ENCODE results near the gene CUL4A. TPM values are rescaled to one million over a fixed set of nuclear protein-coding genes. Genes with fewer than 3 reads are reported as not detected.

The CUL4A gene
- total RNA-seq, 2 experiments from 2014 or later = 54.6 to 56.6 TPM

DNA sequence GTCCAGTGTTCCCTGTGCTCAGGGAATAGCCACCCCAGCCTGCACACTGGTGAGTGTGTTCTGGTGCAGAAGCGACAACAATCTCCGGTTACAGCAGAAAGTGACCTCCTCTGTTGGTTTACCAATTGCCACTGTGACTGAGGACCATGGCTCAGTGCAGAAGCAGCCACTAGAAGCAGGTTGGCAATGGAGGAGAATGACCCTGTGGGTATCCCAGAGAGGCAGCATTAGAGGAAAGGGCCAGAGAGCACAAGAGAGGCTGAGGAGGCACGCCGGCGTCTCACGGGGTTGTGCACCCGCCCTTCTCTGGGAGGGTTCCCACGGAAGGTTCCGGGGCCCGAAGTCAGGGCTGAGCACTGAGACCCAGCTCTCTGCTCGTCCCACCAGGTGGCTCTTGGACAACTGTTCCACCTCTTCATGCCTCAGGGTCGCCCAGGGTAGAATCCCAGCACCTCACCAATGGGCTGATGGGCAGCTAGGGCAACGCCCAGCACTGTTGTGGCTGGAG is 36.9 kb upstream of the CUL4A start:
- H3K4me1 Mint-ChIP-seq (ENCODE audit: low read depth) = peaks cover 14% of the 10 kb centered on the region

DNA sequence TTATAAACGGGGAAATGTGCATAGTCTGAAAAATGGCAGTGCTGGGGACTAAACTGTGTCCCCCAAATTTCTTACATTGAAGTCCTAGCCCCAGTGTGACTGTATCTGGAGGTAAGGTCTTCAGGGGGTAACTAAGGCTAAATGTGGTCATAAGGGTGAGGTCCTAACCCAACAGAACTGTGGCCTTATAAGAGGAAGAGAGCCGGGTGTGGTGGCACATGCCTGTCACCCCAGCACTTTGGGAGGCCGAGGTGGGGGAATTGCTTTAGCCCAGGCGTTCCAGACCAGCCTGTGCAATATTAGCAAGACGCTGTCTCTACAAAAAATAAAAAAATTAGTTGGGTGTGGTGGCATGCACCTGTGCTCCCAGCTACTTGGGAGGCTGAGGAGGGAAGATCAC is 33.1 kb upstream of the CUL4A start:
- Mint-ChIP-seq H3K4me1 (ENCODE audit: low read depth) (peaks cover 30% of the 10 kb centered on the region), H3K27me3 (no peaks in the 10 kb centered on the region), H3K9me3 (no peaks in the 10 kb centered on the region), H3K36me3 (ENCODE audit: low read depth) (peaks cover 64% of the 10 kb centered on the region), H3K27ac (peak overlapping the region; percentile 92), H3K4me3 (peak overlapping the region; percentile 32)
- TF ChIP-seq, protein P1, sequence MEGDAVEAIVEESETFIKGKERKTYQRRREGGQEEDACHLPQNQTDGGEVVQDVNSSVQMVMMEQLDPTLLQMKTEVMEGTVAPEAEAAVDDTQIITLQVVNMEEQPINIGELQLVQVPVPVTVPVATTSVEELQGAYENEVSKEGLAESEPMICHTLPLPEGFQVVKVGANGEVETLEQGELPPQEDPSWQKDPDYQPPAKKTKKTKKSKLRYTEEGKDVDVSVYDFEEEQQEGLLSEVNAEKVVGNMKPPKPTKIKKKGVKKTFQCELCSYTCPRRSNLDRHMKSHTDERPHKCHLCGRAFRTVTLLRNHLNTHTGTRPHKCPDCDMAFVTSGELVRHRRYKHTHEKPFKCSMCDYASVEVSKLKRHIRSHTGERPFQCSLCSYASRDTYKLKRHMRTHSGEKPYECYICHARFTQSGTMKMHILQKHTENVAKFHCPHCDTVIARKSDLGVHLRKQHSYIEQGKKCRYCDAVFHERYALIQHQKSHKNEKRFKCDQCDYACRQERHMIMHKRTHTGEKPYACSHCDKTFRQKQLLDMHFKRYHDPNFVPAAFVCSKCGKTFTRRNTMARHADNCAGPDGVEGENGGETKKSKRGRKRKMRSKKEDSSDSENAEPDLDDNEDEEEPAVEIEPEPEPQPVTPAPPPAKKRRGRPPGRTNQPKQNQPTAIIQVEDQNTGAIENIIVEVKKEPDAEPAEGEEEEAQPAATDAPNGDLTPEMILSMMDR (IDR thresholded peaks at IDR 0.05) = no peak
- Histone ChIP-seq H3K9me3 (ENCODE audit: control insufficient read depth in 1 of 2, insufficient read depth in 1 of 2, low read length in 2 of 2) (peaks cover 0 to 22% of the 10 kb centered on the region in 2 experiments), H3K27ac (ENCODE audit: low read depth in 1 of 2, low read length in 2 of 2) (peak overlapping the region; percentile 66 to 72), H3K36me3 (ENCODE audit: insufficient read depth, low read length) (peaks cover 59% of the 10 kb centered on the region), H3K4me3 (ENCODE audit: low read length) (no peak overlapping the region), H3K27me3 (ENCODE audit: control insufficient read depth in 1 of 2, insufficient read depth in 2 of 2, low read length in 2 of 2) (no peaks in the 10 kb centered on the region), H3K4me1 (ENCODE audit: insufficient read depth, low read length) (peaks cover 66% of the 10 kb centered on the region)
- intact Hi-C loops (cut with DNase I, micrococcal nuclease) = no loop called here
- POLR2A ChIA-PET = interaction anchor here (1.0 to 1.8 kb wide), 4 partner anchors 9 to 33 kb away, joined by 4 to 9 read pairs (median 6); partner anchors contain the start of genes CUL4A and PCID2
- CTCF ChIA-PET = no interaction called here
- DNase-seq (peak in 7 of 14 experiments; percentile 37 to 95 (median 55)), ATAC-seq (ENCODE audit: poor library complexity) (peak; percentile 78)

More for the DNA sequence above, 36.9 kb upstream of the CUL4A start:
- H3K27ac Mint-ChIP-seq = no peak overlapping the region
- CTCF ChIA-PET = no interaction called here
- H3K36me3 ChIP-seq (ENCODE audit: insufficient read depth, low read length) = peaks cover 42% of the 10 kb centered on the region
- peaks cover 53% of the 10 kb centered on the region for H3K36me3 Mint-ChIP-seq (ENCODE audit: low read depth)
- H3K27me3 ChIP-seq (ENCODE audit: control insufficient read depth in 1 of 2, insufficient read depth in 2 of 2, low read length in 2 of 2) = no peaks in the 10 kb centered on the region
- no peak overlapping the region for H3K4me3 ChIP-seq (ENCODE audit: low read length)
- intact Hi-C loops (cut with DNase I, micrococcal nuclease) = no loop called here
- H3K9me3 ChIP-seq (ENCODE audit: control insufficient read depth in 1 of 2, insufficient read depth in 1 of 2, low read length in 2 of 2) = peaks cover 0 to 20% of the 10 kb centered on the region in 2 experiments
- no peak overlapping the region for H3K4me3 Mint-ChIP-seq
- no peak for ATAC-seq (ENCODE audit: poor library complexity)
- no peaks in the 10 kb centered on the region for H3K27me3 Mint-ChIP-seq
- peaks cover 49% of the 10 kb centered on the region for H3K4me1 ChIP-seq (ENCODE audit: insufficient read depth, low read length)
- H3K27ac ChIP-seq (ENCODE audit: low read depth in 1 of 2, low read length in 2 of 2) = no peak overlapping the region
- POLR2A ChIA-PET = no interaction called here
- TF ChIP-seq, protein P1 (IDR thresholded peaks at IDR 0.05) = no peak
- no peak for DNase-seq
- no peaks in the 10 kb centered on the region for H3K9me3 Mint-ChIP-seq

DNA sequence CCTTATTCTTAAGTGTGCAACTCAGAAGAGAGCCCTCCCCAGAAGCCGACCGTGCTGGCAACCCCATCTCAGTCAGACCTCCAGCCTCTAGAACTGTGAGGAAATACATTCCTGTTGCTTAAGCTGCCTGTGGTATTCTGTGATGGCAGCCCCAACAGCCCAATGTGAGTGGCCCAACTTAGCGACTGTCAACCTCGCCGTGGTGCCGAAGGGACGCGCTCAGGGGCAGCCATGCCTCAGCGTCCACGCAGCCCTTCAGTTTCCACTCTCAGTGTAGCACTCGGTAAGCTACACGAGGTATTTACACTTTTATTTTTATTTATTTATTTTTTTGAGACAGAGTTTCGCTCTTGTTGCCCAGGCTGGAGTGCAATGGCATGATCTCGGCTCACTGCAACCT is 32.6 kb upstream of the CUL4A start:
- Histone ChIP-seq H3K4me3 (ENCODE audit: low read length) (no peak overlapping the region), H3K4me1 (ENCODE audit: insufficient read depth, low read length) (peaks cover 63% of the 10 kb centered on the region), H3K27me3 (ENCODE audit: control insufficient read depth in 1 of 2, insufficient read depth in 2 of 2, low read length in 2 of 2) (no peaks in the 10 kb centered on the region), H3K27ac (ENCODE audit: low read depth in 1 of 2, low read length in 2 of 2) (peak overlapping the region in 1 of 2 donors; percentile 72), H3K36me3 (ENCODE audit: insufficient read depth, low read length) (peaks cover 58% of the 10 kb centered on the region), H3K9me3 (ENCODE audit: control insufficient read depth in 1 of 2, insufficient read depth in 1 of 2, low read length in 2 of 2) (peaks cover 0 to 22% of the 10 kb centered on the region in 2 experiments)
- no peaks in the 10 kb centered on the region for H3K27me3 Mint-ChIP-seq
- H3K36me3 Mint-ChIP-seq (ENCODE audit: low read depth) = peaks cover 69% of the 10 kb centered on the region
- H3K9me3 Mint-ChIP-seq = no peaks in the 10 kb centered on the region
- H3K4me1 Mint-ChIP-seq (ENCODE audit: low read depth) = peaks cover 30% of the 10 kb centered on the region
- no peak for DNase-seq
- TF ChIP-seq, protein P1 (IDR thresholded peaks at IDR 0.05) = no peak
- no peak for ATAC-seq (ENCODE audit: poor library complexity)
- intact Hi-C loops (cut with DNase I, micrococcal nuclease) = no loop called here
- POLR2A ChIA-PET = interaction anchor here (1.0 to 1.8 kb wide), 4 partner anchors 8 to 33 kb away, joined by 4 to 9 read pairs (median 6); partner anchors contain the start of genes CUL4A and PCID2
- CTCF ChIA-PET = no interaction called here
- H3K27ac Mint-ChIP-seq = peak overlapping the region; percentile 92
- H3K4me3 Mint-ChIP-seq = no peak overlapping the region
